RPMI8226 (cell line): ENCODE results near the gene MLYCD.

Source experiments
- DNase-seq: peaks from one replicate; pipeline ENCODE4 v3.0.0-alpha.2; 2015

MLYCD gene

GRCh38 chr16:83958137-83958845 is 59.4 kb downstream of the MLYCD start:
- no peak for DNase-seq

- DNase-seq, result no peak
Measured at GRCh38 chr16:83958846-83959565, 60.1 kb downstream of the MLYCD start.

- no peak for DNase-seq
Measured at GRCh38 chr16:83959656-83960434, 60.9 kb downstream of the MLYCD start.

- no peak for DNase-seq
Measured at GRCh38 chr16:83960521-83961249, 61.8 kb downstream of the MLYCD start.

- DNase-seq, result no peak
Measured at GRCh38 chr16:83961591-83961990, 62.7 kb downstream of the MLYCD start.

GRCh38 chr16:83963277-83964119 is 64.6 kb downstream of the MLYCD start:
- no peak for DNase-seq

GRCh38 chr16:83964684-83965443 is 65.9 kb downstream of the MLYCD start:
- no peak for DNase-seq

GRCh38 chr16:83965444-83966152 is 66.7 kb downstream of the MLYCD start:
- no peak for DNase-seq

- DNase-seq, result no peak
Measured at GRCh38 chr16:83966153-83966696, 67.3 kb downstream of the MLYCD start.

- DNase-seq, result no peak
Measured at GRCh38 chr16:83967091-83967490, 68.2 kb downstream of the MLYCD start.

- DNase-seq, result peak; percentile 45
Measured at GRCh38 chr16:83967838-83968305, 69.0 kb downstream of the MLYCD start, which contains the start of gene NECAB2. TSS of gene NECAB2 (plus strand) at chr16:83968244. CDS start at chr16:83968649, 405 bp downstream.

GRCh38 chr16:83968306-83968851 is 69.5 kb downstream of the MLYCD start:
- no peak for DNase-seq

GRCh38 chr16:83968891-83969649 is 70.2 kb downstream of the MLYCD start:
- no peak for DNase-seq

GRCh38 chr16:83969771-83970429 is 71.0 kb downstream of the MLYCD start:
- DNase-seq, result no peak

- DNase-seq, result no peak
Measured at GRCh38 chr16:83970430-83970815, 71.5 kb downstream of the MLYCD start.

- DNase-seq, result peak; percentile 14
Measured at GRCh38 chr16:83971165-83972130, 72.5 kb downstream of the MLYCD start.
